GM23338 (cell line): ENCODE measurements around the gene FARS2. TPM values are rescaled to one million over a fixed set of nuclear protein-coding genes. Genes with fewer than 3 reads are reported as not detected.
A peak's percentile ranks its signal among the peaks of the same experiment; 100 is the strongest.
"Not testable (repeated sequence)": the region's sequence is repeated elsewhere in the genome, so short reads cannot be mapped to it uniquely, and the experiment has no call there.

ENCODE experiments used
- ATAC-seq: fragments of 200-7000 bp; cut with Tn5 transposase; 3 replicates; pipeline ENCODE4 v1.9.1; 2020
- DNase-seq: peaks from one replicate; pipeline ENCODE4 v3.0.0-alpha.2; 2015; ENCODE audit warnings: low spot score
- H2AFZ ChIP-seq: fragments of 200-600 bp; sonication (generic); 2 replicates; pipeline ENCODE4 v1.8.0; 2016; ENCODE audit warnings: antibody characterized with exemption, mild to moderate bottlenecking, moderate library complexity
- H3F3A ChIP-seq: fragments of 200-600 bp; sonication (generic); replicated peaks from 2 replicates; pipeline ENCODE4 v1.8.0; 2017; ENCODE audit warnings: antibody characterized with exemption, mixed run types, low read depth
- H3K27ac ChIP-seq: fragments of 200-600 bp; sonication (generic); 2 replicates; pipeline ENCODE4 v1.6.1; 2016; ENCODE audit warnings: low read depth
- H3K27me3 ChIP-seq: fragments of 200-600 bp; sonication (generic); 2 replicates; pipeline ENCODE4 v1.8.0; 2016; ENCODE audit warnings: mild to moderate bottlenecking, mixed run types, moderate library complexity; ENCODE audit not compliant: insufficient read depth
- H3K36me3 ChIP-seq: fragments of 200-600 bp; sonication (generic); 2 replicates; pipeline ENCODE4 v1.8.0; 2016; ENCODE audit warnings: mild to moderate bottlenecking; ENCODE audit not compliant: insufficient read depth
- H3K4me1 ChIP-seq: fragments of 200-600 bp; sonication (generic); 2 replicates; pipeline ENCODE4 v1.8.0; 2016; ENCODE audit warnings: mild to moderate bottlenecking, moderate library complexity; ENCODE audit not compliant: insufficient read depth
- H3K4me2 ChIP-seq: fragments of 200-600 bp; sonication (generic); 2 replicates; pipeline ENCODE4 v1.7.1; 2017; ENCODE audit warnings: mixed run types
- H3K4me3 ChIP-seq: fragments of 200-600 bp; sonication (generic); 2 replicates; pipeline ENCODE4 v1.6.1; 2016; ENCODE audit warnings: mixed run types
- H3K79me2 ChIP-seq: fragments of 200-600 bp; sonication (generic); replicated peaks from 2 replicates; pipeline ENCODE4 v1.8.0; 2017; ENCODE audit warnings: mild to moderate bottlenecking; ENCODE audit not compliant: insufficient read depth
- H3K9me2 ChIP-seq: fragments of 200-600 bp; sonication (generic); 2 replicates; pipeline ENCODE4 v1.8.0; 2017; ENCODE audit not compliant: insufficient read depth
- H4K20me1 ChIP-seq: fragments of 200-600 bp; sonication (generic); replicated peaks from 2 replicates; pipeline ENCODE4 v1.8.0; 2017; ENCODE audit warnings: mild to moderate bottlenecking; ENCODE audit not compliant: insufficient read depth
- H3K27ac Mint-ChIP-seq: 2 replicates; pipeline ENCODE4 v1.8.0; 2020; ENCODE audit warnings: inconsistent platforms, mild to moderate bottlenecking, moderate library complexity, mixed read lengths
- H3K27me3 Mint-ChIP-seq: 3 replicates; pipeline ENCODE4 v1.8.0; 2022; ENCODE audit warnings: low read depth, mild to moderate bottlenecking, moderate library complexity, mixed read lengths, inconsistent platforms; ENCODE audit not compliant: insufficient read depth, poor library complexity
- H3K36me3 Mint-ChIP-seq: 3 replicates; pipeline ENCODE4 v1.8.0; 2021; ENCODE audit warnings: low read depth, mild to moderate bottlenecking, inconsistent platforms, moderate library complexity, mixed read lengths
- H3K4me1 Mint-ChIP-seq: 3 replicates; pipeline ENCODE4 v1.8.0; 2020; ENCODE audit warnings: mild to moderate bottlenecking, inconsistent platforms, mixed read lengths
- H3K4me3 Mint-ChIP-seq: 3 replicates; pipeline ENCODE4 v1.8.0; 2021; ENCODE audit warnings: moderate library complexity, mild to moderate bottlenecking, inconsistent platforms, mixed read lengths
- H3K9me3 Mint-ChIP-seq: 3 replicates; pipeline ENCODE4 v1.8.0; 2020; ENCODE audit warnings: moderate library complexity, mild to moderate bottlenecking, inconsistent platforms, mixed read lengths
- EZH2 ChIP-seq: fragments of 200-600 bp; sonication (generic); IDR thresholded peaks from one replicate; pipeline ENCODE4 v1.8.0; 2017; ENCODE audit warnings: antibody characterized with exemption, mild to moderate bottlenecking, low read depth; ENCODE audit not compliant: unreplicated experiment
- EZH2phosphoT487 ChIP-seq: fragments of 200-600 bp; sonication (generic); IDR thresholded peaks from one replicate; pipeline ENCODE4 v1.8.1; 2018; ENCODE audit warnings: antibody characterized with exemption; ENCODE audit not compliant: unreplicated experiment
- JUNB ChIP-seq: IDR thresholded peaks from one replicate; pipeline ENCODE4 v1.6.1; 2016; ENCODE audit warnings: antibody characterized with exemption; ENCODE audit not compliant: unreplicated experiment
- NANOG ChIP-seq: IDR thresholded peaks from 2 replicates; pipeline ENCODE4 v1.6.1; 2016; ENCODE audit warnings: antibody characterized with exemption, borderline replicate concordance
- REST ChIP-seq: IDR thresholded peaks from one replicate; pipeline ENCODE4 v1.6.1; 2018; ENCODE audit warnings: antibody characterized with exemption; ENCODE audit not compliant: unreplicated experiment
- STAT1 ChIP-seq: IDR thresholded peaks from one replicate; pipeline ENCODE4 v1.6.1; 2016; ENCODE audit warnings: antibody characterized with exemption; ENCODE audit not compliant: unreplicated experiment
- ZNF114 ChIP-seq: fragments of 250-450 bp; sonication (Bioruptor Pico); IDR thresholded peaks from 2 replicates; pipeline ENCODE4 v1.5.0; 2020; ENCODE audit warnings: mild to moderate bottlenecking, moderate library complexity
- ZNF331 ChIP-seq: fragments of 250-450 bp; sonication (Bioruptor Pico); IDR thresholded peaks from 2 replicates; pipeline ENCODE4 v1.5.0; 2020; ENCODE audit warnings: low read depth, mild to moderate bottlenecking, moderate library complexity
- polyA plus RNA-seq: library from polyadenylated mRNA; unstranded; fragments of >200 nt; fragmentation: Nextera tagmentation; extraction: Ambion mirVana; gene quantifications from 2 replicates; pipeline ENCODE4 v1.2.1, GENCODE V29; 2016
- total RNA-seq: library from RNA; depleted of rRNA; stranded (reverse); fragments of >200 nt; shearing (Covaris generic); gene quantifications from 2 replicates; pipeline ENCODE4 v1.2.3, GENCODE V29; 2014

The FARS2 gene
- total and polyA plus RNA-seq, 2 experiments from 2014 or later: 7.6 to 19.0 TPM

DNA sequence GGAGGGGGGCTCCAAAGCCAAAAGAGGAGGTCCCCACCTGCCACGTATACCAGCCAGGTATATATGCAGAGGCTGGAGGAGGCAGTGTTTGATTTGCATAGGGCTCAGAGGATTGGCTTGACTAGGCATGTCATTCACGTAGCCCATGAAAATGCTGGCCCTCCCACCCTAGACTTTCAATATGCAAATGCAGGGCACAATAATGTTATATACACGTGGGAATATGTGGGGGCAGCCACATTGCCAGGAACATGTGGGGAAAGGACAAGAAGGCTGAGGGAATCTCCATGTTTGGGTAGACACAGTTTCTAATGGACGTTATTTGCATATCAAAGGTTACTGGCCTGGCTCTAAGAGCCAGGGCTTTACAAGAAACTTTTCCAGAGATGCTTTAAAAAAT, 301.8 kb downstream of the FARS2 start:
- peak; percentile 32; the same call in 2 of the 3 replicates for ATAC-seq
- peaks cover 12% of the 10 kb centered on the region for H3K9me3 Mint-ChIP-seq

GRCh38 chr6:5564746-5565145, 303.4 kb downstream of the FARS2 start:
- Mint-ChIP-seq H3K36me3 (peaks cover 10% of the 10 kb centered on the region; the same call in 2 of the 3 replicates), H3K9me3 (peaks cover 12% of the 10 kb centered on the region), H3K4me1 (peaks cover 28% of the 10 kb centered on the region), H3K27ac (peak overlapping the region; percentile 30; the same call in 1 of the 2 replicates)
- H3K4me3 Mint-ChIP-seq, H3F3A ChIP-seq, H3K27me3 ChIP-seq, H3K36me3 ChIP-seq, H3K9me2 ChIP-seq, H3K27me3 Mint-ChIP-seq, ATAC-seq, H3K79me2 ChIP-seq, H4K20me1 ChIP-seq, H2AFZ ChIP-seq, H3K4me3 ChIP-seq: not testable (repeated sequence)
- Histone ChIP-seq H3K27ac (0 out of 2 replicates have a peak overlapping the region, but pooled peaks have one; percentile 46), H3K4me2 (peak overlapping the region; percentile 43; the same call in 1 of the 2 replicates), H3K4me1 (peaks cover 21% of the 10 kb centered on the region)
- DNase-seq: peak; percentile 9

More for the DNA sequence above, 301.8 kb downstream of the FARS2 start:
- TF ChIP-seq EZH2 (no peak), ZNF114 (CRISPR knock-in tag) (no peak)
- no peaks in the 10 kb centered on the region for H4K20me1 ChIP-seq
- no peaks in the 10 kb centered on the region for H3K27me3 ChIP-seq
- H3K4me3 Mint-ChIP-seq: no peak overlapping the region
- H3K27ac Mint-ChIP-seq: no peak overlapping the region
- no peaks in the 10 kb centered on the region for H3K9me2 ChIP-seq
- peak; percentile 32 for DNase-seq
- H3K27me3 Mint-ChIP-seq: peaks cover 4% of the 10 kb centered on the region
- H3K4me1 ChIP-seq: peaks cover 21% of the 10 kb centered on the region
- H3K36me3 ChIP-seq: no peaks in the 10 kb centered on the region
- peaks cover 24% of the 10 kb centered on the region for H3K4me1 Mint-ChIP-seq
- H3K27ac ChIP-seq: 0 out of 2 replicates have a peak overlapping the region, but pooled peaks have one; percentile 48
- H3K4me3 ChIP-seq: no peak overlapping the region
- peak overlapping the region; percentile 43; the same call in 1 of the 2 replicates for H3K4me2 ChIP-seq
- no peak overlapping the region for H2AFZ ChIP-seq
- H3K36me3 Mint-ChIP-seq: peaks cover 10% of the 10 kb centered on the region; the same call in 2 of the 3 replicates
- no peaks in the 10 kb centered on the region for H3F3A ChIP-seq
- no peaks in the 10 kb centered on the region for H3K79me2 ChIP-seq

- ATAC-seq: no peak
- TF ChIP-seq ZNF331 (CRISPR knock-in tag) (no peak), NANOG (no peak), ZNF114 (CRISPR knock-in tag) (no peak), EZH2 (no peak), REST (no peak), JUNB (no peak), EZH2phosphoT487 (no peak), STAT1 (no peak)
These were observed 304.7 kb downstream of the FARS2 start for GRCh38 chr6:5565971-5566370.

More at GRCh38 chr6:5565971-5566370, 304.7 kb downstream of the FARS2 start:
- DNase-seq: no peak
- H3K79me2 ChIP-seq: no peaks in the 10 kb centered on the region
- H3K36me3 Mint-ChIP-seq: peaks cover 10% of the 10 kb centered on the region; the same call in 2 of the 3 replicates
- no peaks in the 10 kb centered on the region for H3K27me3 ChIP-seq
- H3K27me3 Mint-ChIP-seq: peaks cover 4% of the 10 kb centered on the region
- no peak overlapping the region for H3K4me2 ChIP-seq
- no peak overlapping the region for H3K4me3 Mint-ChIP-seq
- peaks cover 28% of the 10 kb centered on the region for H3K4me1 Mint-ChIP-seq
- H3K4me1 ChIP-seq: peaks cover 21% of the 10 kb centered on the region
- H3F3A ChIP-seq: no peaks in the 10 kb centered on the region
- no peak overlapping the region for H3K4me3 ChIP-seq
- no peaks in the 10 kb centered on the region for H3K9me2 ChIP-seq
- H3K36me3 ChIP-seq: no peaks in the 10 kb centered on the region
- no peak overlapping the region for H3K27ac ChIP-seq
- H2AFZ ChIP-seq: no peak overlapping the region
- no peak overlapping the region for H3K27ac Mint-ChIP-seq
- peaks cover 12% of the 10 kb centered on the region for H3K9me3 Mint-ChIP-seq
- H4K20me1 ChIP-seq: no peaks in the 10 kb centered on the region
